Esophagus muscularis mucosa (tissue), 4 donors: ENCODE results near the gene RPL4.

Experiments
- CTCF ChIP-seq, 3 experiments: fragments of 200-600 bp in 2 of 3; fragments of 450-650 bp in 1 of 3; sonication (generic) in 2 of 3; IDR thresholded peaks; one replicate each; pipeline ENCODE4 v1.5.1; 2017 to 2019; ENCODE audit warnings: antibody characterized with exemption in 3 of 3, mild to moderate bottlenecking in 2 of 3, moderate library complexity in 1 of 3
- EP300 ChIP-seq: sonication (generic); formaldehyde crosslinking; IDR thresholded peaks from one replicate; pipeline ENCODE4 v1.6.1; 2017; ENCODE audit warnings: antibody characterized with exemption
- POLR2A ChIP-seq: fragments of 450-650 bp; IDR thresholded peaks from one replicate; pipeline ENCODE4 v1.6.1; 2017; ENCODE audit warnings: antibody characterized with exemption, moderate library complexity, mild to moderate bottlenecking, low read depth
- POLR2AphosphoS5 ChIP-seq, 2 donors: sonication (generic); formaldehyde crosslinking; IDR thresholded peaks; one replicate each; pipeline ENCODE4 v1.6.1; 2017; ENCODE audit warnings: antibody characterized with exemption in 2 of 2

DNA sequence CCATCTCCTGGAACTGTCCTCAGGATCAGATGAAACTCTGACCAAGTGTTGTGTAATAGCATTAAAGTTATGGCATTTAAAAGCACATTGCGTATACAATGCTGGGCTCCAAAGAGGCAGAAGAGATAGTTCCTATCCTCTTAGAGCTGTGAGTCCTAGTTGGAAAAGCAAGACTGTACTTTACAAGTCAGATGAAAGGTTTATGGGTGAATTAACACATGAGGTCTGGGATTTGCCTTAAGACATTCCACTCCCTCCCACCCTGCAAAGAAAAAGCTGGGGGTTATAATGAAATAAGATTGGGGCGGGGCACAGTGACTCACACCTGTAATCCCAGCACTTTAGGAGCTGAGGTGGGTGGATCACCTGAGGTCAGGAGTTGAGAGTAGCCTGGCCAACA lies 42.7 kb downstream of the RPL4 start:
- TF ChIP-seq POLR2A = no peak
- no peak for TF ChIP-seq CTCF (IDR thresholded peaks at IDR 0.05)
- no peak for TF ChIP-seq POLR2AphosphoS5 (IDR thresholded peaks at IDR 0.05)
- no peak for TF ChIP-seq EP300
